KOPT-K1 (cell line): ENCODE results near the gene TCF15.

Source experiments
- H3K27ac ChIP-seq: fragments of 200-600 bp; sonication (generic); 2 replicates; pipeline ENCODE4 v1.5.1; 2016; ENCODE audit warnings: antibody characterized with exemption, mild to moderate bottlenecking, low read depth, low read length; ENCODE audit not compliant: poor library complexity, severe bottlenecking
- H3K36me3 ChIP-seq: fragments of 200-600 bp; sonication (generic); 2 replicates; pipeline ENCODE4 v1.5.1; 2017; ENCODE audit warnings: antibody characterized with exemption, mild to moderate bottlenecking, low read length, moderate library complexity; ENCODE audit not compliant: insufficient read depth
- H3K9me3 ChIP-seq: fragments of 200-600 bp; sonication (generic); 2 replicates; pipeline ENCODE4 v1.5.1; 2017; ENCODE audit warnings: antibody characterized with exemption, low read length, mild to moderate bottlenecking; ENCODE audit not compliant: insufficient read depth, poor library complexity, severe bottlenecking

Gene TCF15

GRCh38 chr20:605237-605636 is 4.9 kb downstream of the TCF15 start:
- no peaks in the 10 kb centered on the region for H3K9me3 ChIP-seq
- no peak overlapping the region for H3K27ac ChIP-seq
- no peaks in the 10 kb centered on the region for H3K36me3 ChIP-seq

DNA sequence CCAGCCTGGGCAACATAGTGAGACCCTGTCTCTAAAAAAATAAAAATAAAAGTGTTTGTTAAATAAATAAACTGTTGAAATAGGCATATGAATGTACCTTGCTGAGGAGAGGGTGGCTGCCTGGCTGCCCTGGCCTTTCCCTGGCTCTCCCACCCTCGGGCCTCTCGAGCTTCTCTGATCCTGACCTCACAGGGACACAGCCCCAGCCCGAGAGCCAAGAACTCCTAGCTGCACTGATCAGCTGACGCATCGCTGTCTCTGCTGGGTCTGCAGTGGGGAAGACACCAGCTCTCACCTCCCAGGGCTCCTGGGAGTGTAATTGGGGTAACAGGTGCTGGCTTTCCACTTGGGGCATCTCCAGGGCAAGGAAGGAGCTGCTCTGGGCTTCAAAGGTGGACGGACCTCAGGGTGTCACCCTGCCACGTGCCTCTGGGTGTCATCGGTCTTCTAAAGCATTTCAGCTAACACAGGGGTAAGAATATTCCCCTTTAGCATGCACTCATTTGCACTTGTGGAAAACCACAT is 6.9 kb downstream of the TCF15 start:
- Histone ChIP-seq H3K36me3 (no peaks in the 10 kb centered on the region), H3K27ac (no peak overlapping the region), H3K9me3 (no peaks in the 10 kb centered on the region)

- no peaks in the 10 kb centered on the region for H3K36me3 ChIP-seq
- H3K27ac ChIP-seq, result no peak overlapping the region
- no peaks in the 10 kb centered on the region for H3K9me3 ChIP-seq
Measured at GRCh38 chr20:602111-602970, 7.8 kb downstream of the TCF15 start.

GRCh38 chr20:600736-601135 is 9.4 kb downstream of the TCF15 start:
- Histone ChIP-seq H3K36me3 (no peaks in the 10 kb centered on the region), H3K9me3 (no peaks in the 10 kb centered on the region), H3K27ac (no peak overlapping the region)

DNA sequence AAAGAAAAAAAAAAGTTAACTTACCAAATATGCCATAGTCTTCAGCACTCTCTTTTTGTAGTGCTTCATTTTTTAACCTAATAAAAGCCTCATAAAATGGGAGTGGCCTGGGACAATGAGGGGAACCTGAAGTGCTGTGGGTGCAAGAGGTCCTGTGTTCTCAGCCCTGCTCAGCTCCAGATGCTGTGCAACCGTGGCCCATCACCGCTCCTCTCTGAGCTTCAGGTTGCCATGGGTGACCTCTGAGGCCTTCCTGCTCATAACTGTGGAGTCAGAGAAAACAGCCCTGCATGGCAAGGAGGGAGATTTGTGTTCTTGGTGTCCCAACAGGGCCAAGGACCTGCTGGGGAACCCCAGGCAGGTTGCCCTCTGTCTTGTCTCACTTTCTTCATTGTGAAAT is 10.0 kb downstream of the TCF15 start:
- H3K9me3 ChIP-seq, result no peaks in the 10 kb centered on the region
- no peaks in the 10 kb centered on the region for H3K36me3 ChIP-seq
- no peak overlapping the region for H3K27ac ChIP-seq

DNA sequence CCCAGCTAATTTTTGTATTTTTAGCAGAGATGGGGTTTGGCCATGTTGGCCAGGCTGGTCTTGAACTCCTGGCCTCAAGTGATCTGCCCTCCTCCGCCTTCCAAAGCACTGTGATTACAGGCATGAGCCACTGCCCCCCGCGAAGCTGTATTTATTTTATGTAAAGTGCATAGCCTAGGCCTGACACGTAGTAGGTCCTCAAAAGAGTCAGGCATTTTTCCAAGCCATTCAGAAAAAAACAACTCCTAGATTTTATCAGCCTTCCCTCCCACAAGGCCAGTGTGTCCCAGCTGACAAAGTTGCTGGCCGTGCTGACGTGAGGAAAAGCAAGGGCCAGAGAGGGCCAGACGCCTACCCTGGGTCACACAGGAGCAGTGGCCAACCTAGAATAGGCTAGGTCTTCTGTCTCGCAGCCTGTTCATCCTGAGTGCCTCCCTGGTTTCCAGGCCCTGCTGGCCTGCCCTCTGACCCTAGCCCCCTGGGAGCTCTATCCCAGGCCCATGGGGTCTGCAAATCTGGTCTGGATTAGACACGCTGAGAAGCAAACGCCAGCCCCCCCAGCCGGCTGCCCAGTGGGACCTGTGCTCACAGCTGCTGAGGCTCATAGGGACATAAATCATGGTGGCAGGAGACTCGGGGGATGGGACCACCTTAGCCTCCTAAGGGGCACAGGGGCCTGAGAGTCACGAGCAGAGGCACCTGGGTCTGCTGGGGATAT is 11.8 kb downstream of the TCF15 start:
- Histone ChIP-seq H3K27ac (no peak overlapping the region), H3K36me3 (no peaks in the 10 kb centered on the region), H3K9me3 (no peaks in the 10 kb centered on the region)

DNA sequence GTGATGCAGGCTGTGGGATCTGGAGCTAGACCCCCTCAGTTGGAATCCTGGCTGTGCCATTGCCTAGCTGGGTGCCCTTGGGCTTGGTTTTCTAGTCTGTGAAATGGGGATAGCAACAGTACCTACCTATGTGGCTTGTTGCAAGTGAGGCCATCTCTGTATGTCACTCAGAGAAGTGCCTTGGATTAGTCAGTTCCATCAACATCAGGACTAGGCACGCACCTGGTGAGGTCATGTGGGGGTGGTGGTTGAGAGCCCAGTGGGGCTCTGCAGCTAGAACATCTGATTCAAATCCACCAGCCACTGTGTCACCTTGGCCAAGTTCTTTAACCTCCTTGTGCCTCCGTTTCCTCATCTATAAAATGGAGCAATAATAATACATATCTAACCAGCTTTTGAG is 12.5 kb downstream of the TCF15 start:
- Histone ChIP-seq H3K9me3 (no peaks in the 10 kb centered on the region), H3K27ac (no peak overlapping the region), H3K36me3 (no peaks in the 10 kb centered on the region)

GRCh38 chr20:595330-596308 is 14.5 kb downstream of the TCF15 start:
- Histone ChIP-seq H3K27ac (no peak overlapping the region), H3K36me3 (no peaks in the 10 kb centered on the region), H3K9me3 (no peaks in the 10 kb centered on the region)

DNA sequence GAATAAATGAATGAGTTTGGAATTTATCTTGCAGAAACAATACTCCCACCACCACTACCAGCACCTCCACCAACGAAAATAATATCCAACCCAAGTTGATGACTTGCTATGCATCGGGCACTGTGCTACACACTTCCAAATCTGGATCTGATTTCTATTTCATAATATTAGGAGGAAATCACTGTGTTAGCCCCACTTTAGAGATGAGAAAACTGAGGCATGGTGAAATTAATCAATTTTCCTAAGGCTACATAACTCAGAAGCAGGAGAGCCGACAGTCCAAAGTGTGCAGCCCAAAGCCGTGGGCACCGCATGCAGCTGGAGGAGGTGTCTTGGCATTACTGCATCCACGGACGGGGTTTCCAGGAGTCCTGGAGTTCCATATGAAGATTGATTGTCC is 17.6 kb downstream of the TCF15 start:
- no peaks in the 10 kb centered on the region for H3K9me3 ChIP-seq
- no peaks in the 10 kb centered on the region for H3K36me3 ChIP-seq
- H3K27ac ChIP-seq, result no peak overlapping the region

- Histone ChIP-seq H3K36me3 (no peaks in the 10 kb centered on the region), H3K9me3 (no peaks in the 10 kb centered on the region), H3K27ac (no peak overlapping the region)
Measured at GRCh38 chr20:591941-592340, 18.2 kb downstream of the TCF15 start.

DNA sequence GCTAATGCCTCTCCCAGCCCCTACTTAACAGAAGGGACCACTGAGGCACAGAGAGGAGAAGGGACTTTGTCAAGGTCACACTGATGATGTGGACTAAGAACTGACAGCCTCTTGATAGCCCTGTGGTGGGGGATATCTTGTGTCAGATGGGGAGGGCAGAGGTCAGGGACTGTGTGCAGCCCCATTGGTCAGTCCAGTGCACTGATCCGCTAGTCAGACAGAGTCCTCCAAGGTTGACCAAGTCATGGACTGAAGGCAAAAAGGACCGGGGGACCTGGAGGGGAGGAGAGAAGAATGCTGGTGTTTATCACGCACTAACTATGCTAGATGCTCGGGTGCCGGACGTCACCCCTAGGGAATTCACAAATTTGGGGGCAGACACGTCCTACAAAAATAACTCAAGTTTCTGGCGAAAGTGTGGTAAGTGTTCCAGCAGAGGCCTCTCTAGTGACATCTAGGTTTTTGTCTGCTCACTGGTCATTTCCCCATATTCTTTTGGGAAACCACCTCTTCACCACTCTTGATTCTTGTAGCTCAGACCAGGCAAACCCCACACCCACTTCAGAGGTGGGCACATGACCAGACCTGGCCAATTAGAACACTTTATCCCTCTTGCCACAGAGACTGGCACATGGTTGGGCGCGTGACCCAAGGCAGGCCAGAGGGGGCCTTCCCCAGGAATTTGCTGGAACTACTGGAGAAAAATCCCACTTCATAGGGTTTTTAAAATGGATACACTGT is 21.0 kb downstream of the TCF15 start:
- Histone ChIP-seq H3K36me3 (no peaks in the 10 kb centered on the region), H3K9me3 (no peaks in the 10 kb centered on the region), H3K27ac (no peak overlapping the region)

DNA sequence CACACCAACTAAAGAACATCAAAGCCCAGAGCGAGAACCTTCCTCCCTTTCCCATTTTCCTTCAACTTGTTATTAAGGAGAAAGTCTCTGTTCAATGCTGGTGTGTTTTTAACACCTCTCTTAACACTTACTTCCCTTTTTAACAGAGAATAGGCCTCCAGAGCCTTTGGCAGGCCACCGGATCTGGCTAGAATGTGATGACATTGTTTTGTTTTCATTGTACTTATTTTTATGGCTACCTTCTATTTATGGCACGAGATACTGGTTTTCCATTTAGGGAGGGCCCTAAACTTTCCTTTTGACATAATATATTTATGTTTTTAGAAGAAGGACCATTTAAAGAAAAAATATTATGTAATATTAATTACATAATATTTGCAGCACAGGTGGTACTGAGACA is 21.6 kb downstream of the TCF15 start:
- no peak overlapping the region for H3K27ac ChIP-seq
- H3K36me3 ChIP-seq, result no peaks in the 10 kb centered on the region

DNA sequence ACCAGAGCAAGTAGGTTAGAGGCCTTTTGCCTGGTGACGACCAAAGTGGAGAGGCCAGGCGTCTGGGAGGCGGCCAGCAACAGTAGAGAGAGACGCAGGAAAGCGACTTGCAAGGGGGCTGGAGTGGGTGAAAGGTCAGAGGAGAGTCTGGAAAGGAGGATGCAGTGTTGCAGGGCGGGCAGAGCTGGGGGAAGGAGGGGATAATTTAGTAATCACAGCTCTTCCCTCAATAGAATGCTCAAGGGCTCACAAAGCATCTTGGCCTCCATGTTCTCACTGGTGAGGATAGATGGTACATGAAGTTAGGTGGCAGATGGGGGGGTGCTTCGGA is 25.2 kb downstream of the TCF15 start:
- Histone ChIP-seq H3K9me3 (no peaks in the 10 kb centered on the region), H3K27ac (no peak overlapping the region)

More for the DNA sequence above, 21.6 kb downstream of the TCF15 start:
- H3K9me3 ChIP-seq, result no peaks in the 10 kb centered on the region

GRCh38 chr20:584161-584970 is 25.7 kb downstream of the TCF15 start:
- Histone ChIP-seq H3K9me3 (no peaks in the 10 kb centered on the region), H3K36me3 (no peaks in the 10 kb centered on the region)

More for the DNA sequence above, 25.2 kb downstream of the TCF15 start:
- H3K36me3 ChIP-seq, result no peaks in the 10 kb centered on the region

More at GRCh38 chr20:584161-584970, 25.7 kb downstream of the TCF15 start:
- no peak overlapping the region for H3K27ac ChIP-seq
